Mucosa of descending colon (tissue), 3 donors: ENCODE results near the gene GCSAM. TPM values are rescaled to one million over a fixed set of nuclear protein-coding genes. Genes with fewer than 3 reads are reported as not detected.

Experiments
- ATAC-seq: fragments of 200-7000 bp; cut with Tn5 transposase; one replicate; pipeline ENCODE4 v1.9.1; 2020; ENCODE audit warnings: mild to moderate bottlenecking, moderate library complexity
- DNase-seq, 3 donors: peaks; one replicate each; pipeline ENCODE4 v3.0.0-alpha.2; 2020
- H3K36me3 ChIP-seq: fragments of 200-600 bp; one replicate; pipeline ENCODE4 v1.8.0; 2021; ENCODE audit warnings: low read depth, mild to moderate bottlenecking
- H3K4me1 ChIP-seq: fragments of 200-600 bp; one replicate; pipeline ENCODE4 v1.8.0; 2021; ENCODE audit warnings: low read depth, mild to moderate bottlenecking
- H3K4me3 ChIP-seq: fragments of 200-600 bp; one replicate; pipeline ENCODE4 v1.8.0; 2021; ENCODE audit warnings: mild to moderate bottlenecking
- H3K9me3 ChIP-seq: fragments of 200-600 bp; one replicate; pipeline ENCODE4 v1.8.0; 2021; ENCODE audit warnings: mild to moderate bottlenecking
- intact Hi-C, 2 donors: fragments of 100-400 bp; cut with DNase I in 1 of 2; cut with micrococcal nuclease in 1 of 2; formaldehyde crosslinking; loops; one replicate each; pipeline versions ENCODE4 v1.11.0 to v1.11.1; 2022; cut with DNase I, micrococcal nuclease
- total RNA-seq, 3 donors: library from RNA; stranded (reverse); fragmentation: NEBNext Ultra II Directional in 2 of 3; extraction: Animal tissue kit (Norgen Biotek cat#: 25700) in 2 of 3; gene quantifications; one replicate each; pipeline versions ENCODE4 v1.2.1 to v1.2.4, GENCODE V29; 2021 to 2023
- TF ChIP-seq, protein P1 (sequence below): fragments of 200-600 bp; IDR thresholded peaks from one replicate; pipeline ENCODE4 v1.8.0; 2022; ENCODE audit warnings: antibody characterized with exemption, mild to moderate bottlenecking
- donor health status: DM: no; HTN: no; CAD: no; lungs with moderate emphysema.
- donor health status: DM: no; HTN: no; CAD: no.
- donor health status: DM: no; HTN: yes; CAD: no.

GCSAM gene
- total RNA-seq, 3 donors from 2014 or later: 0.36 to 0.41 TPM; not detected in 1

DNA sequence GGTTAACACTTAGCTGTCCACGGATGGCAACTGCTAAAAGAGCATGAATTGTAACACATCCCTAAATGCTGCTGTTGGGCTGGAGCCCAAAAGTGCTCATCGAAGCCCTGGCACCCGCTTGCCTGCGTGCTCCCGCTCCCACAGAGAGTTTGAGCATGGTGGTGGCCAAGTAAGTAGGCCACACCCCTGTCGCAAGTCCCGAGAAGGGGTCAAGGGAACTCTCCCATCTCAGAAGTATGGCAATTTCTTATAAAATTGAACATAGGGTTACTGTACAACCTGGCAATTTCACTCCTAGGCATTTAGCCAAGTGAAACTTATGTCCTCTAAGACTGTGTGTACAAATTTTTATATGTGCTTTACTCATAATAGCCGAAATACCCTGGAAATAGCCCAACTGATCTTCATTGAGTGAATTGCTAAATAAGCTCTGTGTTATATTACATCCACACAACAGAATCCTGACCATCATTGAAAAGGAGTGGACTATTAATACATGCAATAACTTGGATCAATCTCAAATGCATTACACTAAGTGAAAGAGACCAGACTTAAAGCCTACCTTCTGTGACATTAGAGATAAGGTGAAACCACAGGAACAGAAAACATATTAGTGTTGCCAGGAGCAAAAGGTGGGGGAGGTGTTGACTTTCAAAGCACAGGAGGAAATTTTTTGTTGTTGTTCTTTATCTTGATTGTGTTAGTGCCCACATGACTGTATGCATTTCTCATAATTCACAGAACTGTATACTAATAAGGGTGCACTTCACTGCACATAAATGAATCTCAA is 1.5 kb upstream of the GCSAM start:
- no peaks in the 10 kb centered on the region for H3K9me3 ChIP-seq
- DNase-seq: no peak
- ATAC-seq: peak; percentile 21
- peaks cover 8% of the 10 kb centered on the region for H3K4me1 ChIP-seq
- no peak overlapping the region for H3K4me3 ChIP-seq
- TF ChIP-seq, protein P1, sequence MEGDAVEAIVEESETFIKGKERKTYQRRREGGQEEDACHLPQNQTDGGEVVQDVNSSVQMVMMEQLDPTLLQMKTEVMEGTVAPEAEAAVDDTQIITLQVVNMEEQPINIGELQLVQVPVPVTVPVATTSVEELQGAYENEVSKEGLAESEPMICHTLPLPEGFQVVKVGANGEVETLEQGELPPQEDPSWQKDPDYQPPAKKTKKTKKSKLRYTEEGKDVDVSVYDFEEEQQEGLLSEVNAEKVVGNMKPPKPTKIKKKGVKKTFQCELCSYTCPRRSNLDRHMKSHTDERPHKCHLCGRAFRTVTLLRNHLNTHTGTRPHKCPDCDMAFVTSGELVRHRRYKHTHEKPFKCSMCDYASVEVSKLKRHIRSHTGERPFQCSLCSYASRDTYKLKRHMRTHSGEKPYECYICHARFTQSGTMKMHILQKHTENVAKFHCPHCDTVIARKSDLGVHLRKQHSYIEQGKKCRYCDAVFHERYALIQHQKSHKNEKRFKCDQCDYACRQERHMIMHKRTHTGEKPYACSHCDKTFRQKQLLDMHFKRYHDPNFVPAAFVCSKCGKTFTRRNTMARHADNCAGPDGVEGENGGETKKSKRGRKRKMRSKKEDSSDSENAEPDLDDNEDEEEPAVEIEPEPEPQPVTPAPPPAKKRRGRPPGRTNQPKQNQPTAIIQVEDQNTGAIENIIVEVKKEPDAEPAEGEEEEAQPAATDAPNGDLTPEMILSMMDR: no peak
- intact Hi-C loops: no loop called here
- no peaks in the 10 kb centered on the region for H3K36me3 ChIP-seq

DNA sequence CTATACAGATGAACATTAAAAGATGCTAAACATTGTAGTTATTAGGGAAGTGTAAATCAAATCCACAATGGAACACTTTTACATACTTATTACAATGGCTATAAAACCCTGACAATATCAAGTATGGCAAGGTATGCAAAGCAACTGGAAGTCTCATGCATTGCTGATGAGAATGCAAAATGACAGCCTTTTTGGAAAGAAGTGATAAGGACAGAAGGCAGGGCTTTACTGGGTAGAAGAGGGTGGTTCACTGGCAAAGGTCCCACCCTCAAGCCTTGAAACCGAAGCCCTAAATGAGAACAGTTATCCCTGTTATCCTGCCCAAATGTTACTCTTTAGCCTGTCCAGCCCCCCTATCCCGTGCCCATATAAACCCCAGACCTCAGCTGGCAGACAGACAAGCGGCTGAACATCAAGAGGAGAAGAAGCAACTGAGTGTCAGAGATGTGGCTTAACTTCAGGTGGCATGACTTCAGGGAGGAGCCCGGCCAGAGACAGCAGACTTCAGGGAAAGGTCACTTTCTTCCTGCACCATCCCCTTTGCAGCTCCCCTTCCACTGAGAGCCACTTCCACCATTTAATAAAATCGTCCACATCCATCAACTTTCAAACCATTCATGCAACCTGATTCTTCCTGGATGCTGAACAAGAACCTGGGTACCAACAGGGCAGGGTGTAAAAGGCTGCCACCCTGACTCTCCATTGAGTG is 732 bp upstream of the GCSAM start:
- TF ChIP-seq, protein P1: no peak
- intact Hi-C loops: no loop called here
- Histone ChIP-seq H3K4me3 (no peak overlapping the region), H3K36me3 (no peaks in the 10 kb centered on the region), H3K4me1 (peaks cover 8% of the 10 kb centered on the region), H3K9me3 (no peaks in the 10 kb centered on the region)
- ATAC-seq (no peak), DNase-seq (no peak)

DNA sequence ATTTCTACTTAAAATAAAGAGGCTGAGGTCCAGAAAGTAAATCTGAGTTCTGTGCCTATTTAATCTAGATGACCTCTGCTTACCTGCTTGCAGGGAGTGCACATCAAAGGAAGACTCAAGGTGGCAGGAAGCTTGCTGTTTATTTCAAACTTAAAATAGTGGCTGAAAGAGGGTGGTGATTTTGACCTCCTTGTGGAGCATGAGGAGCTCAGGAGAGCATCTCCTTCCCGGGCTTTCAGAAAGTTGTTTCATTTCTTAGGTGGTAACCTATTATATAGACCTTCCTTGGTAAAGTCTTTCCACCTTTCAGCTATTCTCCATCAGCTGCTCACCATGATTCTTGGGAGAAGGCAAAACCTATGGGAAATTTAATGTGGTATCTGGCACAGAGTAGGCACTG is 494 bp downstream of the GCSAM start:
- intact Hi-C loops: no loop called here
- no peak overlapping the region for H3K4me3 ChIP-seq
- DNase-seq: no peak
- TF ChIP-seq, protein P1: no peak
- no peaks in the 10 kb centered on the region for H3K9me3 ChIP-seq
- H3K4me1 ChIP-seq: peaks cover 8% of the 10 kb centered on the region
- no peak for ATAC-seq
- no peaks in the 10 kb centered on the region for H3K36me3 ChIP-seq

DNA sequence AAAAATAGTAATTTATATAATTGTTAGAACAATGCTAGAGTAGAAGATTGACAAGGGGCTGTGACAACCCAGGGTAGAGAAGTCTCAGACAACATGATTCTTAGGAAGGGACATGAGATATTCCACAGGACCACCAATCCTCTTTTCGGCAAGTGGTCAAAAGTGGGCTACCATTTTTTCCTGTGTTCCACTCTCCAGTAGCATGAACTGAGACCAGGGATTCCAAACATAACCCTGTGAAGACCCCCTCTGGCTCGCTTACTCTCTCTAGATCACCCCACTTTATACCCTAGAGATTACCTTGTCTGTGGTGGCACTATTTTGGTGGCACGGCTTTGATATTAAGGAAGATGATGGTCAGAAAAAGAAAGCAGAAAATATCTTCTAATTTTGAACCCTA is 960 bp downstream of the GCSAM start:
- Histone ChIP-seq H3K4me3 (no peak overlapping the region), H3K36me3 (no peaks in the 10 kb centered on the region), H3K4me1 (peaks cover 8% of the 10 kb centered on the region), H3K9me3 (no peaks in the 10 kb centered on the region)
- TF ChIP-seq, protein P1: no peak
- no peak for DNase-seq
- intact Hi-C loops: no loop called here
- no peak for ATAC-seq

DNA sequence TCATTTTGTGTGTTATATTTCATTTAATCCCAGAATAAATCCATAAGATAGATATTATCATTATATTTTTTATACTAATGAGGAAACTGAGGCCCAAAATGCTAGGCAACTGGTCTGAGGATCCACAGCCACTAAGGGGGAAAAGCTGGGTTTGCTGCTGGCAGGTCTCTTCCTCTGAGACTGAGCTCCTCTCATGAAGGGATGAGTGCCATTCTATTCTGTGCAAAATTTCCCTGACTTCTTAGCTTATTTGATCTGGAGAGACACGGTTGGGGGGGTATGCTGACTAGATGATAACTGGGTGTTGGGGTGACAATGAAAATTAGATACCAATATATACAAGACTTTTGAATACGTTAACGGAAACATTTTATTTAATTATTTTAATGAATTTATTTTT is 1.9 kb downstream of the GCSAM start:
- DNase-seq: no peak
- Histone ChIP-seq H3K9me3 (no peaks in the 10 kb centered on the region), H3K4me3 (no peak overlapping the region), H3K36me3 (no peaks in the 10 kb centered on the region), H3K4me1 (peaks cover 8% of the 10 kb centered on the region)
- TF ChIP-seq, protein P1: no peak
- ATAC-seq: no peak
- intact Hi-C loops: no loop called here
